A549 (cell line): Measurements from ENCODE around the gene FRMD3. TPM values are rescaled to one million over a fixed set of nuclear protein-coding genes. Genes with fewer than 3 reads are reported as not detected.

Experiments
- ATAC-seq, 2 experiments: fragments of 200-7000 bp in 1 of 2; fragments of >200 bp in 1 of 2; cut with Nextera tagmentation in 1 of 2; cut with Tn5 transposase in 1 of 2; 3 replicates each; pipeline versions ENCODE4 v1.8.0 to v1.9.1; 2018 to 2020; ENCODE audit warnings: mild to moderate bottlenecking in 1 of 2, moderate library complexity in 1 of 2
- CTCF ChIA-PET: fragments of 300-600 bp; sonication (Branson Sonifier 250); formaldehyde crosslinking; extraction: SDS; loops from one replicate; lab custom pipeline; 2021; ENCODE audit warnings: antibody characterized with exemption, inconsistent platforms; lab: Yijun Ruan, JAX
- POLR2A ChIA-PET: fragments of 350-600 bp; formaldehyde crosslinking; extraction: SDS; loops from one replicate; lab custom pipeline; 2021; ENCODE audit warnings: antibody characterized with exemption, inconsistent platforms; lab: Yijun Ruan, JAX
- DNase-seq, 2 experiments: peaks; one replicate each; pipeline versions ENCODE4 v3.0.0 to v3.0.0-alpha.2; 2011 to 2016; ENCODE audit warnings: low read depth in 1 of 2, low spot score in 1 of 2
- FAIRE-seq: peaks from 2 replicates; lab custom pipeline; 2011; peaks lifted over from hg19 to GRCh38; lab: Jason Lieb, UNC
- H3K27ac ChIP-seq, 2 experiments: fragments of >200 bp; sonication (Bioruptor Twin); formaldehyde crosslinking; 3 replicates each; pipeline ENCODE4 v1.5.1; 2016 to 2017
- H3K4me1 ChIP-seq: fragments of >200 bp; sonication (Bioruptor Twin); formaldehyde crosslinking; 3 replicates; pipeline ENCODE4 v1.6.1; 2016
- H3K4me2 ChIP-seq: fragments of >200 bp; sonication (Bioruptor Twin); formaldehyde crosslinking; 3 replicates; pipeline ENCODE4 v1.6.1; 2016
- H3K4me3 ChIP-seq: fragments of >200 bp; sonication (Bioruptor Twin); formaldehyde crosslinking; 3 replicates; pipeline ENCODE4 v1.5.1; 2016
- H3K9me3 ChIP-seq: fragments of >200 bp; sonication (Bioruptor Twin); formaldehyde crosslinking; 3 replicates; pipeline ENCODE4 v1.6.1; 2016
- BCL3 ChIP-seq: fragments of >200 bp; sonication (Bioruptor Twin); formaldehyde crosslinking; IDR thresholded peaks from 3 replicates; pipeline ENCODE4 v1.6.1; 2016
- CBX2 ChIP-seq: fragments of 200-600 bp; sonication (generic); IDR thresholded peaks from 2 replicates; pipeline ENCODE4 v1.6.1; 2016; ENCODE audit warnings: low read depth, mild to moderate bottlenecking, borderline replicate concordance
- CTCF ChIP-seq: fragments of >200 bp; sonication (Bioruptor Twin); formaldehyde crosslinking; IDR thresholded peaks from 3 replicates; pipeline ENCODE4 v1.5.1; 2016
- EHF ChIP-seq: fragments of 250-450 bp; sonication (Bioruptor Pico); IDR thresholded peaks from 2 replicates; pipeline ENCODE4 v1.5.0; 2020; ENCODE audit warnings: mild to moderate bottlenecking
- ELK1 ChIP-seq: fragments of 150-350 bp; IDR thresholded peaks from 2 replicates; pipeline ENCODE4 v1.6.1; 2014; ENCODE audit warnings: low read depth, mild to moderate bottlenecking, low read length
- ESRRA ChIP-seq: fragments of 150-350 bp; IDR thresholded peaks from 2 replicates; pipeline ENCODE4 v1.6.1; 2014; ENCODE audit warnings: mild to moderate bottlenecking, low read length, borderline replicate concordance
- FOSB ChIP-seq: fragments of 250-450 bp; sonication (Bioruptor Pico); IDR thresholded peaks from 2 replicates; pipeline ENCODE4 v1.5.0; 2020; ENCODE audit warnings: mild to moderate bottlenecking, moderate library complexity
- GATA3 ChIP-seq: IDR thresholded peaks from 2 replicates; pipeline ENCODE4 v1.6.1; 2012; ENCODE audit warnings: borderline replicate concordance
- HEYL ChIP-seq: fragments of 250-450 bp; sonication (Bioruptor Pico); IDR thresholded peaks from 2 replicates; pipeline ENCODE4 v1.8.0; 2021; ENCODE audit warnings: mild to moderate bottlenecking, moderate library complexity
- HMGXB4 ChIP-seq: fragments of 250-450 bp; sonication (Bioruptor Pico); IDR thresholded peaks from 2 replicates; pipeline ENCODE4 v1.5.0; 2021; ENCODE audit warnings: mild to moderate bottlenecking, moderate library complexity, borderline replicate concordance
- JUN ChIP-seq, 2 experiments: fragments of >200 bp; sonication (Bioruptor Twin); formaldehyde crosslinking; IDR thresholded peaks; 2 replicates in 1 of 2; 3 replicates in 1 of 2; pipeline ENCODE4 v1.6.1; 2016 to 2017
- KDM1A ChIP-seq: fragments of 200-600 bp; sonication (generic); IDR thresholded peaks from 2 replicates; pipeline ENCODE4 v1.6.1; 2016; ENCODE audit warnings: low read depth, mild to moderate bottlenecking
- MAFK ChIP-seq: fragments of 450-650 bp; IDR thresholded peaks from 2 replicates; pipeline ENCODE4 v1.6.1; 2014; ENCODE audit not compliant: partially characterized antibody
- MAX ChIP-seq: IDR thresholded peaks from 2 replicates; pipeline ENCODE4 v1.6.1; 2012
- MYC ChIP-seq: IDR thresholded peaks from 2 replicates; pipeline ENCODE4 v1.6.1; 2012; ENCODE audit warnings: mild to moderate bottlenecking, inconsistent platforms, low read length, improper control_type of control experiment, borderline replicate concordance
- NPAS2 ChIP-seq: fragments of 250-450 bp; sonication (Bioruptor Pico); IDR thresholded peaks from 2 replicates; pipeline ENCODE4 v1.8.0; 2022; ENCODE audit warnings: mild to moderate bottlenecking, moderate library complexity, borderline replicate concordance
- POLR2AphosphoS2 ChIP-seq: conservative IDR thresholded peaks from 2 replicates; pipeline ENCODE4 v1.6.1; 2012; ENCODE audit warnings: low read length, improper control_type of control experiment, inconsistent platforms
- RCOR1 ChIP-seq: fragments of 150-350 bp; IDR thresholded peaks from 2 replicates; pipeline ENCODE4 v1.6.1; 2014; ENCODE audit warnings: antibody characterized with exemption, low read length, low read depth
- REST ChIP-seq: fragments of 200-600 bp; sonication (generic); IDR thresholded peaks from 2 replicates; pipeline ENCODE4 v1.6.1; 2016; ENCODE audit warnings: antibody characterized with exemption, mild to moderate bottlenecking, moderate library complexity
- TFCP2L1 ChIP-seq: fragments of 250-450 bp; sonication (Bioruptor Pico); IDR thresholded peaks from 2 replicates; pipeline ENCODE4 v1.5.0; 2021; ENCODE audit warnings: mild to moderate bottlenecking
- ZNF302 ChIP-seq: fragments of 250-450 bp; sonication (Bioruptor Pico); IDR thresholded peaks from 2 replicates; pipeline ENCODE4 v1.9.0; 2021; ENCODE audit warnings: inconsistent platforms, mild to moderate bottlenecking, moderate library complexity
- ZSCAN20 ChIP-seq: fragments of 250-450 bp; sonication (Bioruptor Pico); IDR thresholded peaks from 2 replicates; pipeline ENCODE4 v1.8.0; 2022; ENCODE audit warnings: mild to moderate bottlenecking, moderate library complexity
- WGBS: methylation state at CpG from one replicate; pipeline ENCODE4 v1.1.6; 2017; ENCODE audit errors: missing lambda C conversion rate; 5-methylcytosine and 5-hydroxymethylcytosine counted together
- polyA plus RNA-seq, 4 experiments: library from polyadenylated mRNA; depleted of rRNA in 3 of 4; stranded (reverse); fragments of >200 nt; fragmentation: RNase III in 1 of 4; extraction: RNeasy Plus Mini Kit Qiagen cat#74134 plus additional on column Dnase treatment in 1 of 4; gene quantifications; 2 replicates in 3 of 4; 3 replicates in 1 of 4; pipeline ENCODE4 v1.2.3, GENCODE V29; 2011 to 2017

FRMD3 gene
- polyA plus RNA-seq, 2 of the 4 experiments (the other 2 are of a cell fraction): 1.7 to 3.3 TPM

GRCh38 chr9:83388346-83388745 lies 149.9 kb downstream of the FRMD3 start:
- ATAC-seq (no peak), DNase-seq (no peak), FAIRE-seq (no peak)
- Histone ChIP-seq H3K27ac (no peak overlapping the region), H3K4me1 (no peaks in the 10 kb centered on the region), H3K9me3 (peaks cover under 1% of the 10 kb centered on the region; the same call in 2 of the 3 replicates), H3K4me3 (no peak overlapping the region), H3K4me2 (no peak overlapping the region)
- TF ChIP-seq NPAS2 (CRISPR knock-in tag) (no peak), CTCF (no peak), MYC (no peak), TFCP2L1 (CRISPR knock-in tag) (no peak), EHF (CRISPR knock-in tag) (no peak), HMGXB4 (CRISPR knock-in tag) (no peak), ZSCAN20 (CRISPR knock-in tag) (no peak), POLR2AphosphoS2 (no peak), RCOR1 (no peak), FOSB (no peak), ESRRA (no peak)
- WGBS: no CpG with 5 or more reads among the region's 1 CpG
- ChIA-PET CTCF (no interaction called here), POLR2A (no interaction called here)

- CTCF ChIA-PET: interaction anchor here (0.7 to 1.0 kb wide), 2 partner anchors 15 to 23 kb away, joined by 3 to 4 read pairs; no protein-coding TSS in a partner anchor
- H3K4me2 ChIP-seq: no peak overlapping the region
- H3K27ac ChIP-seq: no peak overlapping the region
- 50% methylated on average over 7 of the region's 7 CpGs for WGBS
- POLR2A ChIA-PET: no interaction called here
- no peak for FAIRE-seq
- H3K4me1 ChIP-seq: no peaks in the 10 kb centered on the region
- ATAC-seq: no peak
- DNase-seq: no peak
- H3K4me3 ChIP-seq: no peak overlapping the region
- peaks cover 8% of the 10 kb centered on the region for H3K9me3 ChIP-seq
- TF ChIP-seq EHF (CRISPR knock-in tag): no peak
- TF ChIP-seq ZNF302 (CRISPR knock-in tag): no peak
- TF ChIP-seq KDM1A: no peak
- no peak for TF ChIP-seq REST
- no peak for TF ChIP-seq GATA3
- TF ChIP-seq HEYL (CRISPR knock-in tag): no peak
- TF ChIP-seq ELK1: no peak
- no peak for TF ChIP-seq JUN (IDR thresholded peaks at IDR 0.05)
- TF ChIP-seq ZSCAN20 (CRISPR knock-in tag): no peak
- TF ChIP-seq MAX: no peak
- no peak for TF ChIP-seq BCL3
- TF ChIP-seq MAFK: no peak
- TF ChIP-seq CBX2: no peak
Observed at GRCh38 chr9:83387401-83388185, 150.6 kb downstream of the FRMD3 start.
